GM12878 (cell line): ENCODE data around the gene C10orf90. TPM values are rescaled to one million over a fixed set of nuclear protein-coding genes. Genes with fewer than 3 reads are reported as not detected.

ENCODE experiments used
- ATAC-seq: fragments of 200-7000 bp; cut with Tn5 transposase; 3 replicates; pipeline ENCODE4 v1.9.1; 2020; ENCODE audit warnings: mild to moderate bottlenecking, moderate library complexity
- BruUV-seq: library from RNA; stranded (reverse); fragments of 400-500 nt; replicated peaks from 2 replicates; lab custom pipeline; 2021; lab: Mats Ljungman, UMichigan
- CTCF ChIA-PET: fragments of 300-600 bp; sonication (Branson Sonifier 250); formaldehyde crosslinking; extraction: SDS; loops from one replicate; lab custom pipeline; 2021; ENCODE audit warnings: inconsistent platforms; lab: Yijun Ruan, JAX
- POLR2A ChIA-PET: fragments of 350-600 bp; formaldehyde crosslinking; extraction: SDS; loops from one replicate; lab custom pipeline; 2021; ENCODE audit warnings: inconsistent platforms; lab: Charles Lee
- RAD21 ChIA-PET: fragments of 300-600 bp; sonication (Branson Sonifier 250); formaldehyde crosslinking; loops from one replicate; lab custom pipeline; 2023; ENCODE audit warnings: antibody characterized with exemption; ENCODE audit not compliant: unreplicated experiment; lab: Charles Lee
- SMC1A ChIA-PET: fragments of 300-600 bp; sonication (Branson Sonifier 250); formaldehyde crosslinking; loops from one replicate; lab custom pipeline; 2023; ENCODE audit not compliant: unreplicated experiment, uncharacterized antibody; lab: Charles Lee
- DNase-seq: peaks from one replicate; pipeline ENCODE4 v3.0.0-alpha.2; 2011; ENCODE audit warnings: low read depth, low spot score
- FAIRE-seq: peaks from 3 replicates; lab custom pipeline; 2011; peaks lifted over from hg19 to GRCh38; lab: Jason Lieb, UNC
- H2AFZ ChIP-seq: 2 replicates; pipeline ENCODE4 v1.6.0; 2011; ENCODE audit warnings: low read depth, low read length, control low read depth; ENCODE audit not compliant: control insufficient read depth
- H3K27ac ChIP-seq: 2 replicates; pipeline ENCODE4 v1.5.1; 2011; ENCODE audit warnings: control low read depth; ENCODE audit not compliant: control insufficient read depth, insufficient read depth
- H3K27me3 ChIP-seq, 2 experiments: replicated peaks in 1 of 2; 2 replicates each; pipeline versions ENCODE4 v1.6.0 to v1.6.1; 2011; ENCODE audit warnings: low read length in 1 of 2; ENCODE audit not compliant: control insufficient read depth in 2 of 2, insufficient read depth in 2 of 2
- H3K36me3 ChIP-seq, 2 experiments: 2 replicates each; pipeline ENCODE4 v1.5.1; 2011; ENCODE audit warnings: low read length in 1 of 2; ENCODE audit not compliant: control insufficient read depth in 2 of 2, insufficient read depth in 2 of 2
- H3K4me1 ChIP-seq: 2 replicates; pipeline ENCODE4 v1.6.1; 2011; ENCODE audit warnings: mild to moderate bottlenecking, low read length, moderate library complexity, mixed read lengths; ENCODE audit not compliant: control insufficient read depth, insufficient read depth
- H3K4me2 ChIP-seq: 2 replicates; pipeline ENCODE4 v1.6.0; 2011; ENCODE audit warnings: control low read depth; ENCODE audit not compliant: control insufficient read depth, insufficient read depth
- H3K4me3 ChIP-seq: fragments of 200-600 bp; sonication (generic); 2 replicates; pipeline ENCODE4 v1.5.1; 2016
- H3K79me2 ChIP-seq: 2 replicates; pipeline ENCODE4 v1.6.0; 2011; ENCODE audit warnings: low read length; ENCODE audit not compliant: control insufficient read depth, insufficient read depth
- H3K9ac ChIP-seq: 2 replicates; pipeline ENCODE4 v1.8.0; 2011; ENCODE audit warnings: low read length, control low read depth, mixed read lengths; ENCODE audit not compliant: control insufficient read depth, insufficient read depth
- H3K9me3 ChIP-seq: replicated peaks from 3 replicates; pipeline ENCODE4 v1.5.1; 2011; ENCODE audit warnings: mild to moderate bottlenecking, low read length; ENCODE audit not compliant: control insufficient read depth, insufficient read depth
- H4K20me1 ChIP-seq: 2 replicates; pipeline ENCODE4 v1.6.0; 2011; ENCODE audit not compliant: control insufficient read depth, insufficient read depth
- ATF3 ChIP-seq: IDR thresholded peaks from 2 replicates; pipeline ENCODE4 v1.6.1; 2011; ENCODE audit warnings: low read depth, mild to moderate bottlenecking, low read length, moderate library complexity, borderline replicate concordance; ENCODE audit errors: extremely low read depth
- BCL3 ChIP-seq: IDR thresholded peaks from 2 replicates; pipeline ENCODE4 v1.6.1; 2011; ENCODE audit warnings: borderline replicate concordance, low read depth, mild to moderate bottlenecking, moderate library complexity, low read length; ENCODE audit not compliant: insufficient read depth, poor library complexity, severe bottlenecking
- CBX3 ChIP-seq: fragments of 200-600 bp; sonication (generic); IDR thresholded peaks from 2 replicates; pipeline ENCODE4 v1.6.1; 2016; ENCODE audit warnings: low read depth, borderline replicate concordance
- CEBPB ChIP-seq, 2 experiments: fragments of 150-350 bp in 1 of 2; IDR thresholded peaks; 2 replicates each; pipeline ENCODE4 v1.6.1; 2012 to 2014; ENCODE audit warnings: low read depth in 2 of 2, low read length in 2 of 2, borderline replicate concordance in 1 of 2, inconsistent platforms in 1 of 2
- CHD1 ChIP-seq: IDR thresholded peaks from 2 replicates; pipeline ENCODE4 v1.6.1; 2012; ENCODE audit warnings: low read depth, low read length, improper control_type of control experiment
- EZH2 ChIP-seq: IDR thresholded peaks from 2 replicates; pipeline ENCODE4 v1.6.1; 2012; ENCODE audit warnings: low read depth, mild to moderate bottlenecking, control low read depth, inconsistent platforms, low read length, borderline replicate concordance; ENCODE audit not compliant: control insufficient read depth
- JUNB ChIP-seq: IDR thresholded peaks from 2 replicates; pipeline ENCODE4 v1.6.1; 2016; ENCODE audit warnings: antibody characterized with exemption, mild to moderate bottlenecking
- KAT2A ChIP-seq: conservative IDR thresholded peaks from 2 replicates; pipeline ENCODE4 v1.6.1; 2011; ENCODE audit warnings: low read depth, low read length; ENCODE audit not compliant: control insufficient read depth
- LARP7 ChIP-seq: fragments of 450-650 bp; IDR thresholded peaks from 2 replicates; pipeline ENCODE4 v1.6.1; 2017; ENCODE audit warnings: mild to moderate bottlenecking
- PML ChIP-seq: IDR thresholded peaks from 2 replicates; pipeline ENCODE4 v1.6.1; 2012; ENCODE audit warnings: low read length, inconsistent platforms
- SMC3 ChIP-seq: IDR thresholded peaks from 2 replicates; pipeline ENCODE4 v1.6.1; 2011; ENCODE audit warnings: low read length, improper control_type of control experiment, borderline replicate concordance
- SREBF1 ChIP-seq: IDR thresholded peaks from 2 replicates; pipeline ENCODE4 v1.6.1; 2012; ENCODE audit warnings: mild to moderate bottlenecking, low read length
- STAT1 ChIP-seq: fragments of 450-650 bp; conservative IDR thresholded peaks from 2 replicates; pipeline ENCODE4 v1.6.1; 2014; ENCODE audit warnings: antibody characterized with exemption, mild to moderate bottlenecking
- WGBS: methylation state at CpG from one replicate; pipeline ENCODE4 v1.1.6; 2016; ENCODE audit warnings: low lambda C conversion rate; ENCODE audit not compliant: insufficient replicate concordance, insufficient coverage; ENCODE audit errors: missing lambda C conversion rate; 5-methylcytosine and 5-hydroxymethylcytosine counted together
- in situ Hi-C: fragments of 300-500 bp; cut with MboI; formaldehyde crosslinking; loops from 9 replicates; pipeline ENCODE4 v1.14.3; 2018; ENCODE audit warnings: mixed read lengths
- intact Hi-C: fragments of 100-400 bp; cut with micrococcal nuclease; formaldehyde crosslinking; loops from one replicate; pipeline ENCODE4 v1.14.2; 2022; ENCODE audit not compliant: unreplicated experiment
- polyA plus RNA-seq, 11 experiments: library from polyadenylated mRNA; depleted of rRNA in 4 of 11; unstranded in 6 of 11; stranded (reverse) in 5 of 11; fragments of >200 nt; fragmentation: Nextera tagmentation in 4 of 11; fragmentation: Illumina TruSeq in 1 of 11; extraction: Ambion mirVana in 4 of 11; extraction: Trizol in 1 of 11; gene quantifications; 1 replicate in 1 of 11; 2 replicates in 10 of 11; pipeline versions ENCODE4 v1.2.1 to v1.2.3, GENCODE V29; 2011 to 2016; ENCODE audit warnings: inconsistent platforms in 2 of 11, missing spikeins in 2 of 11, low read depth in 1 of 11
- total RNA-seq, 4 experiments: library from RNA; depleted of rRNA in 3 of 4; stranded (reverse); fragments of >200 nt in 3 of 4; fragmentation: Illumina TruSeq in 1 of 4; extraction: Trizol in 1 of 4; gene quantifications; 2 replicates each; pipeline versions ENCODE4 v1.2.1 to v1.2.3, GENCODE V29; 2013 to 2021
- TF ChIP-seq, protein P1 (sequence below): IDR thresholded peaks from 2 replicates; pipeline ENCODE4 v1.6.1; 2012; ENCODE audit warnings: mild to moderate bottlenecking, low read depth, low read length

The C10orf90 gene
- total and polyA plus RNA-seq, 10 of the 15 experiments (the other 5 are each of a cell fraction or from before 2014, with no cell fraction given), result 0.04 TPM; not detected in 9

DNA sequence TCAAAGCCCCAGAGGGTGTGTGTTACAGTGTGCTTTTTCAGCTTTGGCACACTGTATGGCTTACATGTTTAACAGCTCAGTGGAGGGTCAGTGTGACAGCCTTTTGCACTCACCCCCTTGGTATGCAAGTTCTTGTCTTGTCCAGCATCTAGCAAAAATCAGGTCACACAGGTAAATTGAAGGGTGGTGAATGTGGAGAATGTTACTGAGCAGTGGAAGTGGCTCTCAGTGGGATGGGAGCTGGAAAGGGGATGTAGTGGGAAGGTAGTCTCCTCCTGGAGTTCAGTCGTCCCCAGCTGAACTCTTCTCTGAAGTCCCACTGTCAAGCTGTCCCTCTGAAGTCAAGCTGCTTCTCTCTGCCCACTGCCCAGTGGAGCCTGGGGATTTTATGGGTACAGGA, 21.0 kb upstream of the C10orf90 start:
- Histone ChIP-seq H3K27ac (no peak overlapping the region), H3K36me3 (no peaks in the 10 kb centered on the region), H3K4me3 (no peak overlapping the region), H3K4me1 (no peaks in the 10 kb centered on the region), H3K27me3 (no peaks in the 10 kb centered on the region), H3K9ac (no peak overlapping the region), H3K79me2 (no peaks in the 10 kb centered on the region), H3K4me2 (no peak overlapping the region), H2AFZ (no peak overlapping the region), H4K20me1 (no peaks in the 10 kb centered on the region)
- ChIA-PET CTCF (no interaction called here), SMC1A (no interaction called here)
- DNase-seq, result no peak
- TF ChIP-seq EZH2 (no peak), STAT1 (no peak), CHD1 (no peak), CBX3 (no peak)
- TF ChIP-seq, all 136 proteins: peak for 0
- ChIA-PET POLR2A (no interaction called here), RAD21 (no interaction called here)
- FAIRE-seq (no peak), ATAC-seq (no peak)
- WGBS, result 0% methylated on average over 1 of the region's 1 CpG
- intact Hi-C loops (no loop called here), in situ Hi-C loops (no loop called here)
- H3K9me3 ChIP-seq, result no peaks in the 10 kb centered on the region; the same call in 2 of the 3 replicates
- no TSS peak for BruUV-seq

DNA sequence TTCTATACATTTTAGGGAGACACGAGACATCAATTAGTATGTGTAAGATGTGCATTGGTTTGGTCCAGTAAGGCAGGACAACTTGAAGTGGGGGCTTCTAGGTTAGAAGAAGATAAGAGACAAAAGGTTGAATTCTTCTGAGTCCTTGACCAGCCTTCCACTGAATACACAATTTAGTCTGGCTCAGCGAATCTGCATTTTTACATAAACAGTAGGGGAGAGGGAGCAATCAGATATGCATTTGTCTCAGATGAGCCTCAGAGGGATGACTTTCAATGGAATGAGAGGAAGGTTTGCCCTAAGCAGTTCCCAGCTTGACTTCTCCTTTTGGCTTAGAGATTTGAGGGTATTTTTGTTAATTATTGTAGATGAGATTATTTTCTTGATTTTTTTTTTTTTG, 20.0 kb upstream of the C10orf90 start:
- Histone ChIP-seq H3K4me1 (no peaks in the 10 kb centered on the region), H3K79me2 (no peaks in the 10 kb centered on the region), H3K27ac (no peak overlapping the region), H3K9me3 (no peaks in the 10 kb centered on the region; the same call in 2 of the 3 replicates), H3K9ac (no peak overlapping the region), H2AFZ (no peak overlapping the region), H3K36me3 (no peaks in the 10 kb centered on the region), H4K20me1 (no peaks in the 10 kb centered on the region), H3K4me2 (no peak overlapping the region), H3K27me3 (no peaks in the 10 kb centered on the region), H3K4me3 (no peak overlapping the region)
- DNase-seq, result no peak
- ATAC-seq, result no peak
- RAD21 ChIA-PET, result no interaction called here
- BruUV-seq, result no TSS peak
- CTCF ChIA-PET, result no interaction called here
- SMC1A ChIA-PET, result no interaction called here
- FAIRE-seq, result no peak
- WGBS, result 0% methylated on average over 2 of the region's 2 CpGs
- intact Hi-C loops, result no loop called here
- POLR2A ChIA-PET, result no interaction called here
- in situ Hi-C loops, result no loop called here
- TF ChIP-seq PML (no peak), CEBPB (IDR thresholded peaks at IDR 0.05; ENCODE audit: borderline replicate concordance in 1 of 2, low read depth in 2 of 2, low read length in 2 of 2) (no peak), JUNB (no peak), BCL3 (no peak), ATF3 (no peak), SREBF1 (no peak), LARP7 (no peak), SMC3 (no peak), KAT2A (no peak)
- TF ChIP-seq, protein P1, sequence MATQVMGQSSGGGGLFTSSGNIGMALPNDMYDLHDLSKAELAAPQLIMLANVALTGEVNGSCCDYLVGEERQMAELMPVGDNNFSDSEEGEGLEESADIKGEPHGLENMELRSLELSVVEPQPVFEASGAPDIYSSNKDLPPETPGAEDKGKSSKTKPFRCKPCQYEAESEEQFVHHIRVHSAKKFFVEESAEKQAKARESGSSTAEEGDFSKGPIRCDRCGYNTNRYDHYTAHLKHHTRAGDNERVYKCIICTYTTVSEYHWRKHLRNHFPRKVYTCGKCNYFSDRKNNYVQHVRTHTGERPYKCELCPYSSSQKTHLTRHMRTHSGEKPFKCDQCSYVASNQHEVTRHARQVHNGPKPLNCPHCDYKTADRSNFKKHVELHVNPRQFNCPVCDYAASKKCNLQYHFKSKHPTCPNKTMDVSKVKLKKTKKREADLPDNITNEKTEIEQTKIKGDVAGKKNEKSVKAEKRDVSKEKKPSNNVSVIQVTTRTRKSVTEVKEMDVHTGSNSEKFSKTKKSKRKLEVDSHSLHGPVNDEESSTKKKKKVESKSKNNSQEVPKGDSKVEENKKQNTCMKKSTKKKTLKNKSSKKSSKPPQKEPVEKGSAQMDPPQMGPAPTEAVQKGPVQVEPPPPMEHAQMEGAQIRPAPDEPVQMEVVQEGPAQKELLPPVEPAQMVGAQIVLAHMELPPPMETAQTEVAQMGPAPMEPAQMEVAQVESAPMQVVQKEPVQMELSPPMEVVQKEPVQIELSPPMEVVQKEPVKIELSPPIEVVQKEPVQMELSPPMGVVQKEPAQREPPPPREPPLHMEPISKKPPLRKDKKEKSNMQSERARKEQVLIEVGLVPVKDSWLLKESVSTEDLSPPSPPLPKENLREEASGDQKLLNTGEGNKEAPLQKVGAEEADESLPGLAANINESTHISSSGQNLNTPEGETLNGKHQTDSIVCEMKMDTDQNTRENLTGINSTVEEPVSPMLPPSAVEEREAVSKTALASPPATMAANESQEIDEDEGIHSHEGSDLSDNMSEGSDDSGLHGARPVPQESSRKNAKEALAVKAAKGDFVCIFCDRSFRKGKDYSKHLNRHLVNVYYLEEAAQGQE, result no peak
